HG02938 (cell line): ENCODE data around the gene DEXI.

Experiments used
- ATAC-seq: cut with Tn5 transposase; IDR thresholded peaks from one replicate; pipeline ENCODE4 v1.9.1; 2021; ENCODE audit warnings: mild to moderate bottlenecking, moderate library complexity; ENCODE audit not compliant: unreplicated experiment

DEXI gene

GRCh38 chr16:10943064-10943353 is 741 bp upstream of the DEXI start:
- no peak for ATAC-seq

DNA sequence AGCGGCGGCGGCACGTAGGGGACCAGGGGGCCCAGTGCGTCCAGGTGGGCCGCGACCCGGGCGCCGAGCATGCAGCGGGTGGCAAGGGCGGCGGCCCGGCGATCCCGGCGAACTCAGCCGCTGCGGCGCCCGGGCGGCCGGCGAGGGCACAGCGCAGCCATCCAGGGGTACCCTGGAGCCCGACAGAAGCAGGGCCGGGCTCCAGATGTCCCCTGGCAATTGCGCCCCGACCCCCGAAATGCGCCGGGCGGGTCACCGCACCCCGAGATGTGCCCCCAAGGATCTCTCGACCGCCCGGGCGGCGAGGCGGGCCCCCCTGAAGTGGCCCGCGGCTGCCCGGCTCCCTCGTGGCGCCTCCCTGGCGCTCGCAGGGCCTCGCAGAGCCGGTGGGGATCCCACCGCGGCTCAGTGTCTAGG is 325 bp downstream of the DEXI start:
- ATAC-seq: peak; percentile 6

- ATAC-seq: no peak
These were observed 938 bp downstream of the DEXI start for GRCh38 chr16:10941127-10941933.

DNA sequence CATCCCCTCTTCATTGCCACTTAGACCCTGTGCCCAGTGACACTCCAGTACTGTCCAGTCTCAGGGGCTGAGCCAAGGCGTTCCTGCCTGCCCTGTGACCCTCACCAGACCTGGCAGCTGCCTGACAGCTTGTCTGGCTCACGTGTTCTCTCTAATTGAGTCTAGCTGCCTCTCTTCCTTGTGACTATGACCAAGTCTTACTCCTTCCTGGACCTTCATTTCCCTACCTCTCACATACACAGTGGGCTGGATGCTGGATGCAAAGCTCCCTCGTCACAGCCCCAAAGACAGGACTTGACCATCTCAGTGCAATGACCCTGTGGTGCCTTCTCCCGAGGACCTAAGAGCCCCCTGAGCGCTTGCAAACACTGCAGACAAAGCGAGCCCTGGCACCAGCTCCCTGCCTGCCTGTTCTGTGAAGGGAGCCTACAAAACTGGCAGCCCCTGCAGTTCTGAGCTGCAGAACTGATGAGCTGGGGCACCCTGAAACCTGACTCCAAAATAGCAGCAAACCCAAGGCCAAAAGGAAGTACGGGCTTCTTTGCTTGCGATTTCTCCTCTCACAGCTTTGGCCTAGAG is 1.7 kb downstream of the DEXI start:
- ATAC-seq: no peak

GRCh38 chr16:10939649-10940234 is 2.5 kb downstream of the DEXI start:
- no peak for ATAC-seq

DNA sequence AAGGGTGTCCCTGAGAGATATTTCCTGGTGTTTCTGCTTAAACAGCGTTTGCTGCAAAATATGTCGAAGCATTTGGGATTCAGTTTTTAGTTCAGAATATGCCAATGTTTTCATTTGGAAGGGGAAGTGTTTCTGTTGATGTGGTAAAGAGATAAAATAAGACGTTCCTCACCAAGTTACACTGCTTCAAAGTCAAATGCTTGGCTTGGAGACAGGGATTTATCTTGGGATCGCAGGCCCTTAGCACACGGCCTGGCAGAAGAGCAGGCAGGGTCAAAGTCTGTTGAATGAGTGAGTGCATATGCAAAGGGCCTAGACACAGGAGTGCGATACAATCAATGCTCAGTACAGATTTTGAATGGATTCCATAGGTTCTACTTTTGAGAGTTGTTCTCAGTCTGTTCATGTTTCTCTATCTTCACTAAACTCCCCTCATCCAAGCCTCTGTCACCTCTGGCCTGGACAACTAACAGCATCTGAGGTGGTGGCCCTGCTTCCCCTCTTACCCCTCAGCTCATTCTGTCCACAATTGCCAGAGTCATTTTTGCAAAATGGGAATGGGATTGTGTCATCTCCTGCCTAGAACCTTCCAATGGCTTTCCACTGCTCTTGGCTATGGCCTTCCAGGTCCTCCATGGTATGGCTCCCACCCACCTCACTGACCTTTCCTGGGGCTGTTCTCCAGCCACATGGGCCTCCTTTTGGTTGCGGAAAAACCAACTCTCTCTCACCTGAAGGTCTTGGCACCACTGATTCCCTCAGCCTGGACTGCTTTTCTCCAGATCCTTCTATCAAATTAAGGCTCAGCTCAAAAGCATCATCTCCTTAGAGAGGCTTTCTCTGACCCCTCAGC is 3.2 kb downstream of the DEXI start:
- ATAC-seq: no peak

DNA sequence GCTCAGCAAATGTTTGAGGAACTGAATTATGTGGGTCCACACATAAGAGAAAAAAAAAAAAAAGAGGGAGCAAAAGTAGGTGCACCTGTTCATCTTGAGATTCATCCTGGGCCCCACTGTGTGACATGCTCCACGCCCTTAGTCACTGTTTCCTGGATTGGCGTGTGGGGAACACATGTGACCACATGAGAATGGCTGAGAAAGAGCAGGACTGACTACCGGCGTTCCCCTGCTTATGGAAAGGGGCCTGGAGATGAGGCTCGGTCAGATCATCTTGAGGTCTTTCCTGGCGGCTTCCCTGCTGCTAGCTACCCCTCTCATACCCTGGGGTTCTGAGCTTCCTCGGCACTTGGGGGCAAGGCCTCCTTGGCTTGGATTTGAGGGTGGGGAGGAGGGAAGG is 3.9 kb downstream of the DEXI start:
- no peak for ATAC-seq

DNA sequence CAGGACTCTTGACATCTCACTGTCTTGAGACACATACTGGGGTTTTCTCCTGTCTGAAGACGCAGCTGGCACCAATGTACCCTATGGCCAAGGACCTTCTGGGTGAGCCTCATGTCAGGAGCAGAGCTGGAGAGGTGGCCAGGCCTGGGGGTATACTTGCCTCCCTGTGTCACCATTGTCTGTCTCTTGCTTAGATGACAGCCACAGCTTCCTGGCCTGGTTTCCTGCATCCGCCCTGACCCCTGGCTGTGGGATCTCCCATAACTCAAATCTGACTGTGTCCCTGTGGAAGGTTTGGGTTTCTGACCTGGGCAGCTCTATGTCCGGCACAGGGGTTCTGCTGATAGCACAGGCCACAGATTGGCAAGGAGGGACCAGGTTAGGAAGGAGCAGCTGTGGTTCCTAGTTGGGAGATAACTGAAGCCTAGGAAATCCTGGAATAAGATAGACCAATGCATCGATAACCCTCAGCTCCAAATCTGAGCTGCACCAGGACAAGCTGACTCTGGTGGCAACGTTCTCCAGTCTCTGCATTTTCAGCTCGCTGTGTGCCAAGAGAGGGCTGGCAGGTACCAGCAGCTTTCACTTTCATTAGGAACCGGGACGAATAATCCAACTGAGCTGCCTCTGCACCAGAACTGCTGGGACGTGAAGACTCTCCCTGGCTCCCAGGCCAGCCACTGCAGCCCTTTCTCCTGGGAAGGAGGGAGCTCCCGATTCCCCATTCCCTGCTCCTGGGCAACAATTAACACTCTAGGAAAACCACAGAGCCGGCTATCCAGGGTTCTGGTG is 5.0 kb downstream of the DEXI start:
- no peak for ATAC-seq

DNA sequence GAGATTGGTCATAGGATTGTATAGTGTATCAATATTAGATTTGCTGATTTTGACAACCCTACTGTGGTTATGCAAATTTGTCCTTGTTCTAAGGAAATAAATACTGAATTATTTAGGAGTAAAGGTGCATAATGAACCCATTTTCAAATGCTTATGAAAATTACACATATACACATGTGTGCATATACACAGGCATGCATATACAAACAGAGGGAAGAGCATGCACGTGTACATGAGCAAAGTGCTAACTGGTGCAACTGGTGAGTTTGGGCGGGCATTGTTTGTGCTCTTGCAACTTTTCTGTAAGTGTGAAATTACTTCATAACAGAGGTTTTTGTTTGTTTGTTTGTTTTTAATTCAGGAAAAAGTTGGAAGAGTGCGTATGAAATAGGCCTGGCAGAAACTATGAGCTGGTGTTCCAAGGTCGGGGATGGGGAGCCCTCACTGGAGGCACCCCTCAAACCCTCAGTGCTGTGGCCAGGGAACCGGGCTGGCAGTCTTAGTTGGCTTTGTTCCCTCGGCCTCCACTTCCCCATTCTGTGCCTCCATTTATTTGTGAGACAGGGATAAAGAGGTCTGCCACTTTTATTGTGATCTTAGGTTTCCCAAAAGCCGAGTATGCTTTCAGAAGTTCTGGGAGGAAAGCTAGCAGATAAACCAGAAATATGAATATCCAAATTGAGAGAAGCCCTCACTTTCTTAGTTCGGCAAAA is 5.8 kb downstream of the DEXI start:
- ATAC-seq: no peak

DNA sequence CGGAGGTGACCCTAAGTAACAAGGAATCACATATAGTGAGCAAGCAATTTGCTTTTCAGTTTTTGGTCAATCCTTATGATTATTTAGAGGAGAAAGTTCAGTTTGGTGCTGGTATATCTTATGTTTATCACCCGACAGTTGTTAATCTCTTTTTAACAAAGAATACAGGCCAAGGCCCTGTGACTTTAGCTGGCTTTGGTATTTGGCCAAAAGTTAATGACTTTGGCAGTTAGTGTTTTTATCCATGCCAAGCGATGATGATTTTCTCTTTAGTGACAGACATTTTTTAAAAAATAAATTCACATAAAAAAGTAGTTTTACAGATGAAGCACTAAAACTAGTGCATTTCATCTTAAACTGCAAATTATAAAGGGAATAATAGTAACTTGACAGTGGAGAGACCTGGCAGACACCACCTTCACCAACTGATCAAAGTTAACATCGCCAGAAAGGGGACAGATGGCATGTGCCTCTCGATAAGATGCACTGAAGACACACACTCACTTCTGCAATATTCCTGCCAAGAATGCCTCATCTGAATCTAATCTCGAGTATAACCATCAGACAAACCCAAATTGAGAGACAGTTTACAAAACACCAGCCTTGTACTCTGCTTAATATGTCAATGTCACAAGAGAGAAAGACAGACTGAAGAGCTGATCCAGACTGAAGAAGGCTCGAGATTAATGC is 6.9 kb downstream of the DEXI start:
- no peak for ATAC-seq

GRCh38 chr16:10934325-10935107 is 7.8 kb downstream of the DEXI start:
- ATAC-seq: no peak

DNA sequence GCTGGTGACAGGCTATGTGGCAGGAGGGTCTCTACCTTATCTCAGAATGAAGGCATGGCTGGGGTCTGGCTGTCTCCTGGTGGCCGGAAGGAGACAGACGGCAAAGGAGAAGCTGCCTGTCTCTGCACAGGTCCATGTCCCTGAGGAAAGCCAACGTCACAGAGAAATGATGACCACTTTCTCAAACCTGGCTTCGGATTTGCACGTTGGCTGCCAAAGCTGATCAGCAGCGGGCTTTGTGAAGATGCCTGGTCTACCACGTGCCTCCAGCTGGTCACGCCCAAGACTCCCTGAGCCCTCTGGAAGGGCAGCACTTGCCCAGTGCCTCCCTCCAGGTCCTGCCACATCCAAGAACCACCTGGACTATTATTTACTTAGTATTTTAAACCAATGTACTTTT is 8.4 kb downstream of the DEXI start:
- no peak for ATAC-seq

DNA sequence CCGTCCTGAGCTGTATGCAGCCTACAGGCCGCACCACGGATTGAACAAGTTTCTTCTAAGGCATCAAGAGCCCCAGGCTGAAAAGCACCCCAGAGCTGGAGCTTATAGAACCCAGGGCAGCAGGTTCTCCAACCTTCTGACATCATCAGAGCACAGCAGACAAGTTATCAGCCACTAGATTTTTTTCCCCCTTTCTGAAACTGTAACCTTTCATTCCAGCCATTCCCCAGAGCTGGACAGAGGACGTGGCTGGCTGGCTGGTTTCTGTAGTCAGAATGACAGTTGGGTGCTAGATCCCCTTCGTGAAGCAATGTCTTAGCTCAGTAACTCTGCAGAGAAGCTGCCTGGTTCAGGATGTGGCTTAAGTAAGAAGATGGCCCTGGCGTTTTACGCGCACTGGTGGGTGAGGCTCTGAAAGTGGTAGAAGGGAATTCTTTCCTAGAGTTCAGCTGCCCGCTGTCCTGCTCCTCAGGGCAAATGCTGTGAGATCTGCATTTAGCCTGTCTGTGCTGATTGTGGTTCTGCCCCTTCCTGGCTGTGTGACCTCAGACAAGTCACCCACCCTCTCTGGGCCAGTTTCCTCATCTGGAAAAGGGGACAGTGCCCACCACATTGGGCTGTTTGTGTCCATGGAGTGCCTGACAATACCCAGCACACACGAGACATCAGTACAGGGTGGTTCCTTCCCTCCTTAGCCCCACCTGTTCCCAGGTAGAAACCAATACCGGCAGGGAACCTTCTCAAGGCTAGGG is 9.1 kb downstream of the DEXI start:
- no peak for ATAC-seq

DNA sequence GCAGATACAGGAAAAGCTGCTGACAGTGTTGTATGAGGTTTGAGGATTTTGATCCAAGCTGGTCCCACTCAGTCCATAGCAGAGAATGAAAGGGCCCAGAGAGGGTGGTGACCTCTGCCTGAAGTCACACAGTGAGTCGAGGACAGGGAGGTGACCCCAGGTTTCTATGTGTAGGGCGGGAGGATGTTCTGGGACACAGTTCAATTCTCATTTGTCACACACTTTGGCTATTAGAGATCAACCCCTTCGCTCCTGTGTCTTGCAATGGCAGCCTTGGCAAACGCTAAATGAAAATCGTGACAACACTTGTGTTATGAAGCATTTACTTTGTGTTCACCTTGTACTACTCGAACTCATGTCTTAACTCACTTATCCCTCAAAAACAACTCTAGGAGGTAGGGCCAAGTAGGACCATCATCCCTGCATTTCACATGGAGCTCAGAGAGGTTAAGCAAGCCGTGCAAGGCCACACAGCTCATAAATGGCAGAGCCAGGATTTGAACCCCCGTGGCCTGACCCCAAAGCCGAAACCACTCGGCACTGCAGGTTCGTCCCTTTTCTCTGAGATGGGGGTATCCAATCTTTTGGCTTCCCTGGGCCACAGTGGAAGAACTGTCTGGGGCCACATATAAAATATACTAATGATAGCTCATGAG is 10.2 kb downstream of the DEXI start:
- ATAC-seq: no peak

- no peak for ATAC-seq
These were observed 11.1 kb downstream of the DEXI start for GRCh38 chr16:10931134-10931533.

DNA sequence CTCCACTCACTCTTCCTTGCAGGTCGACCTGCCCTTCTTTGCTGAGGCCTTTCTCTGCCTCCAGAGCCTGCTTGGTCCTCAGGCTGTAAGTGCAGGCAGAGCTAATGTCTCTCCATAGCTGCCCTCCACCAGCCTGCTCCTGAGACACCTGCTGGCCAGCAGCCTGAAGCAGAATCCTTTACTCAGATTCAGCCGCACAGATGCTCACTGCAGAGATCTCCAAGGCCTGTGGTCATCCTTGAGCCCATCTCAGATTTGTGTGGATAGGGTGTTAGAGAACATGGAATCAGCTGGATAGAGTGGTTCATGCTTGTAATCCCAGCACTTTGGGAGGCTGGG is 11.5 kb downstream of the DEXI start:
- ATAC-seq: no peak

- ATAC-seq: no peak
These were observed 12.2 kb downstream of the DEXI start for GRCh38 chr16:10929853-10930754.
